MV-4-11 (cell line): ENCODE results near the gene TNS3.

ENCODE experiments used
- DNase-seq: peaks from one replicate; lab custom pipeline; 2025; lab: John Stamatoyannopoulos, UW

TNS3 gene

DNA sequence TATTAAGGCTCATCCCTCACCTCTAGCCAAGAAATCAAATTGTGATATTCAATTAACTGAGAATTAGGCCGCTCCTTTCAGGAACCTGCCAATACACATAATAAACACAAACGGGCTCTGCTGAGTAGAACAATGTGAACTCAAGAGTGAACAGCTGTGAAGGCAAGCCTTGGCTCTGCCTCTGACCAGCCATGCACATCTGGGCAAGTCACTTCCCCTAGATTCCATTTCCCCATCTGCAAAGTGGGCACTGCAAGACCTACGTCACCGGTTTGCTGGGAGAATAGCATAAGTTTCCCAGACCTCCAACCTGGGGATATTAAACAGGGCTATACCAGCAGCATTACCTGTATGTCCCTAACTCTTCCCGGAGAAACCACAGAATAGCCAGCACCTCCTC lies 355.2 kb downstream of the TNS3 start:
- peak; percentile 69 for DNase-seq

DNA sequence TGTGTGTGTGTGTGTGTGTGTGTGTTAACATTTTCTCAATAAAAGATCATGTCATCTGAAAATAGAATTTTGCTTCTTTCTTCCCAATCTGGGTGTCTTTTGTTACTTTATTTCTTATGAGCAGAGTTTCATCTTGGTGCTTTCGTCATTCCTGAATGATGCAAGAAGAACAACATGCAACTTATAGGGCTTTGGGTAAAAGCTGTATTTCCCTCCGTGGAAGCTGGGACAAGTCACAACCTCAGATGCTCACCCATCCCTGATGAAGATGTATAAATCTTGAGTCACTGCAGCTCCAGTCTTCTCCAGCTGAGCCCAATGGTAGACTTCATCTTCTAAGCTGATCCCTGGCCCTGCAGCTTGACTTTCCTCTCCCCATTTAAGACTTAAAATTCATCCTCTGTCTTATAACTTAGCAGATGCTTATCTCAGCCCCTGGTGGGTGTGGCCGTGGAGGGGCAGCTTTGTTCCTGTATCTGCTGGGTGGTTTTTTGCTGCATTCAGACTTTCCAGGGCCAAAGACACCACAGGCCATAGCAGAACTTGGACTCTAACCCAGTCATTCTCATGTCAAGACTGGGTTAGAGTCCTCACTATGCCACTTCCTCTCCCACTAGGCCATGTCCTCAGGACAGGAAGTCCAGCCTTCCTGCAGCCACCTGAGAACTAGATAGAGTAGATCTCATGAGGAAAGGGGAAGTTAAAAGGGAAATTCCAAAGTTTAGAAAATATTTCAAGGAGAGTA lies 356.4 kb downstream of the TNS3 start:
- DNase-seq, result peak; percentile 67
